Activated naive CD4-positive, alpha-beta T cell treated with anti-CD3 and anti-CD28 coated beads, Interleukin-2, amount 50 U/mL, for 72 hours (primary cell): ENCODE measurements around the gene ESD. TPM values are rescaled to one million over a fixed set of nuclear protein-coding genes. Genes with fewer than 3 reads are reported as not detected.
"Not testable (repeated sequence)": the region's sequence is repeated elsewhere in the genome, so short reads cannot be mapped to it uniquely, and the experiment has no call there.

ENCODE experiments used
- ATAC-seq, 2 donors: fragments of 150-1000 bp; cut with Tn5 transposase; 2 replicates each; pipeline ENCODE4 v1.10.0; 2021; ENCODE audit warnings: mild to moderate bottlenecking in 2 of 2, moderate library complexity in 2 of 2
- DNase-seq, 2 donors: peaks; one replicate each; pipeline ENCODE4 v3.0.0; 2021 to 2022; ENCODE audit warnings: low spot score in 2 of 2
- H3K27ac Mint-ChIP-seq, 2 donors: one replicate each; pipeline ENCODE4 v1.8.0; 2022; ENCODE audit warnings: mild to moderate bottlenecking in 2 of 2, mixed read lengths in 2 of 2
- H3K36me3 Mint-ChIP-seq, 2 donors: one replicate each; pipeline ENCODE4 v1.8.0; 2022; ENCODE audit warnings: mixed read lengths in 2 of 2
- H3K9me3 Mint-ChIP-seq, 2 donors: one replicate each; pipeline ENCODE4 v1.8.0; 2022; ENCODE audit warnings: mixed read lengths in 2 of 2
- total RNA-seq, 2 donors: library from RNA; stranded (reverse); gene quantifications; one replicate each; pipeline ENCODE4 v1.2.3, GENCODE V29; 2022

The ESD gene
- total RNA-seq, 2 donors from 2014 or later = 113 to 137 TPM

GRCh38 chr13:46757640-46758039 is 39.3 kb downstream of the ESD start:
- ATAC-seq (no peak), DNase-seq (no peak)
- Mint-ChIP-seq H3K36me3 (no peaks in the 10 kb centered on the region), H3K27ac (peak overlapping the region in 1 of 2 donors; percentile 14), H3K9me3 (no peaks in the 10 kb centered on the region)

- H3K27ac Mint-ChIP-seq = peak overlapping the region in 1 of 2 donors; percentile 14
- H3K9me3 Mint-ChIP-seq = no peaks in the 10 kb centered on the region
- ATAC-seq (no peak), DNase-seq (no peak)
- H3K36me3 Mint-ChIP-seq = peaks cover 0 to 3% of the 10 kb centered on the region in 2 donors
Measured at GRCh38 chr13:46756977-46757376, 40.0 kb downstream of the ESD start.

DNA sequence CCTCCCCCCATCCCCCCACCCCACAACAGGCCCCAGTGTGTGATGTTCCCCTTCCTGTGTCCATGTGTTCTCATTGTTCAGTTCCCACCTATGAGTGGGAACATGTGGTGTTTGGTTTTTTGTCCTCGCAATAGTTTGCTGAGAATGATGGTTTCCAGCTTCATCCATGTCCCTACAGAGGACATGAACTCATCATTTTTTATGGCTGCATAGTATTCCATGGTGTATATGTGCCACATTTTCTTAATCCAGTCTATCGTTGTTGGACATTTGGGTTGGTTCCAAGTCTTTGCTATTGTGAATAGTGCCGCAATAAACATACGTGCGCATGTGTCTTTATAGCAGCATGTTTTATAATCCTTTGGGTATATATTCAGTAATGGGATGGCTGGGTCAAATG is 41.5 kb downstream of the ESD start:
- H3K27ac Mint-ChIP-seq, ATAC-seq, DNase-seq, H3K9me3 Mint-ChIP-seq: not testable (repeated sequence)
- peaks cover 0 to 14% of the 10 kb centered on the region in 2 donors for H3K36me3 Mint-ChIP-seq

- DNase-seq = no peak
- no peaks in the 10 kb centered on the region for H3K9me3 Mint-ChIP-seq
- H3K27ac Mint-ChIP-seq = no peak overlapping the region
- H3K36me3 Mint-ChIP-seq = peaks cover 0 to 15% of the 10 kb centered on the region in 2 donors
- ATAC-seq = no peak
Measured at GRCh38 chr13:46754812-46755211, 42.1 kb downstream of the ESD start.

DNA sequence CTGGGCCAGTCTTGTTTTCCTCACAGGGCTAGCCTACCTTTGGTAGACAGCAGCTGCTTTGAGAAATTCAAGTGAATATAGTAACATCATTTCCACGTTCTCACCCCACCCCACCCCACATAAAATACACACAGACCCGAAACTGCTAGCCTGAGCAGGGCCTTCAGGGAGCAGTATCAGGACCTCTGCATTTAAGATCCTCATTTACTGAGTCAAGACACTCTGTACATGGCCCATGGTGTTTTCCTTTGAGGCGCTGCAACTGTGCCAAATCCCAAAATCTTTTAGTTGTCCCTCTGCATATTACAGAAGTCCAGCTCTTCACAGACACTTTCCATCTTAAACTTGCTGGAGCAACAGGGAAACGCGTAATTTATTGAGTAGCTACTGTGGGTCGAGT is 43.0 kb downstream of the ESD start:
- no peak for ATAC-seq
- no peak for DNase-seq
- Mint-ChIP-seq H3K27ac (no peak overlapping the region), H3K9me3 (no peaks in the 10 kb centered on the region), H3K36me3 (peaks cover 0 to 15% of the 10 kb centered on the region in 2 donors)

DNA sequence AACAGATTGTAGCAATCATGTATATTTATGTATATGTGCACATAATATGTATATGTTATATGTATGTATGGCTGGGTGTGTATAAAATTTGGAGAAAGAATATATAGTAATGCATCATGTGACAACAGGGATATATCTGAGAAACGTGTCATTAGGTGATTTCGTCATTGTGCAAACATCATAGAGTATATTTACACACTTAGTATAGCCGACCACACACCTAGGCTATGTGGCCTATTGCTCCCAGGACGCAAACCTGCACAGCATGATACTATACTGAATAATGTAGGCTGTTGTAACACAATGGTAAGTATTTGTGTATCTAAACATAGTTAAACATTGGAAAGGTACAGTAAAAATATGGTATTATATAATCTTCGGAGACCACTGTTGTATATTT is 43.8 kb downstream of the ESD start:
- Mint-ChIP-seq H3K9me3 (no peaks in the 10 kb centered on the region), H3K27ac (no peak overlapping the region), H3K36me3 (peaks cover 0 to 15% of the 10 kb centered on the region in 2 donors)
- DNase-seq (no peak), ATAC-seq (no peak)

GRCh38 chr13:46751811-46752635 is 44.9 kb downstream of the ESD start:
- ATAC-seq (peak; percentile 98 to 100), DNase-seq (peak; percentile 46 to 69)
- no peaks in the 10 kb centered on the region for H3K9me3 Mint-ChIP-seq
- H3K36me3 Mint-ChIP-seq = peaks cover 0 to 18% of the 10 kb centered on the region in 2 donors
- H3K27ac Mint-ChIP-seq = peak overlapping the region in 1 of 2 donors; percentile 44

DNA sequence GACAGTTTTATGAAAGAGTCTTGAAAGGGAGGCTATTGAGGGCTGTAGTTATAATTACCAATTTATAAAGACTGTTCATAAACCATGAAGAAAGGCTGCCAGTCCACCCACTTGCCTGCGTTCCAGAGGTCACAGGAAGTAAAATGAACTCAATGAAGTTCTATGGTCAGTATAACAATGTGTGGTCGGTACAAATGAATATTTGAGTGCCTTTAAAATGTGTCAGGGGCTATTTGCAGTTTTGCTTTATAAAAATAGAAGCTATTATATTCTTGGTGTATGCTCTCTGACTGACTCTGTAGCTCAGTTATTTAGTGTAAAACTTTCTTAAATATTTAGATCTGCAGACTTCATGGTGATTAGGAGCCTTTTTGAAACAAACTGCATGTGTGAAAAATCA is 47.0 kb downstream of the ESD start:
- H3K36me3 Mint-ChIP-seq = peaks cover 4 to 34% of the 10 kb centered on the region in 2 donors
- ATAC-seq (no peak), DNase-seq (no peak)
- no peaks in the 10 kb centered on the region for H3K9me3 Mint-ChIP-seq
- H3K27ac Mint-ChIP-seq = peak overlapping the region in 1 of 2 donors; percentile 44

GRCh38 chr13:46748300-46748699 is 48.7 kb downstream of the ESD start:
- Mint-ChIP-seq H3K36me3 (peaks cover 4 to 34% of the 10 kb centered on the region in 2 donors), H3K27ac (no peak overlapping the region), H3K9me3 (no peaks in the 10 kb centered on the region)
- ATAC-seq (no peak), DNase-seq (no peak)

DNA sequence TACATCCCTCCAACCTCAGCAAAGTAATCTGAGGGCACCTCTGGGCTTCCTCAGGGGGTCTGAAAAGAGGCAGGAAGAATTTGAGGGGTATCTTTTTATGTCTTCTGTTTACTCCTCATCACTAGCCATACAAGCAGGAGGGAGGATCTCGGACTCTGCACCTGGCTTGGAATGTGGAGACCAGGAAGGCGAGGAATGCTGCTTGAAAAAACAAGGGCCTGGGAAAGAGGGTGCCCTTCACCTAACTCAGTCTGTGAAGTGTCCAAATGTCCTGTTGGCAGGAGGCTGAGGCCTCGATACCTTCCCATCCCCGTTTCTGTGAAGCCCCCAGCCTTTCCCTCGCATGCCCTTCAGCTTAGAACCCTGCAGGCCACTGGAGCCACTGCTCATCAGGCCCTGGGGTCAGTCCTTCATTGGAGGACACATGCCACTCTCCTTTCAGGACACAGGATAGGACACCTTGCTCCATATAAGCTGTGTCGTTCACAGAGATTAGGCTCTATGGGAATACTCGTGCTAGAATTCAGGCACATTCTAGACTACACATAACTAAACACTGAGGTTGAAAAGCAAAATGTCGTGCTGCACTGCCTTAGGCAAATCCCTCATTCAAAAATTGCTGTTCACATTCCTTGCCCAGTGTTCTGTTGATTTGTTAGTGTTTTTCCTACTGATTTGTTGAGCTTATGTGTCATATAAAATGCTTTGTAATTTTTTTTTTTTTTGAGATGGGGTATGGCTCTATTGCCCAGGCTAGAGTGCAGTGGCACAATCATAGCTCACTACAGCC is 49.7 kb downstream of the ESD start:
- Mint-ChIP-seq H3K9me3 (no peaks in the 10 kb centered on the region), H3K36me3 (peaks cover 4 to 33% of the 10 kb centered on the region in 2 donors), H3K27ac (peak overlapping the region in 1 of 2 donors; percentile 68)
- ATAC-seq = no peak
- DNase-seq = no peak

DNA sequence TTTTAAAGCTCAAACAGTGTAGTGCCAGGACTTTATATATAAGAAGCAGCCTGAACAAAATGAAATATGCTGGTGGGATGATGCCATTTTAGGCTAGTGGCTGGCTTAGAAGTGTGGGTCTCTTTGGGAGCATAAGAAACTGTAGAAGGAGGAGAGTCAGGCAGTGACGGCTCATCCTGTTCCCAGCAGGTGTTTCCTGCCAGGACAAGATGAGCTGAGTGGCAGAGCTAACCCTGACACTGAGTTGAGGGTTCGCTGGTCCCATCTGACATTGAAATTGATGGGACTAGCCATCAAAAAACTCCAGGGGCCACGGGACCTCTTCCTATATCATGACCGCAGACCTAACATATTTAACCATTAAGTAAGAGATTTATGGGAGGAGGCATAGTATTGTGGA is 51.3 kb downstream of the ESD start:
- no peak for DNase-seq
- Mint-ChIP-seq H3K9me3 (no peaks in the 10 kb centered on the region), H3K36me3 (peaks cover 4 to 21% of the 10 kb centered on the region in 2 donors), H3K27ac (no peak overlapping the region)
- ATAC-seq = no peak

- H3K36me3 Mint-ChIP-seq = peaks cover 4 to 19% of the 10 kb centered on the region in 2 donors
- ATAC-seq (no peak), DNase-seq (no peak)
- no peaks in the 10 kb centered on the region for H3K9me3 Mint-ChIP-seq
- H3K27ac Mint-ChIP-seq = peak overlapping the region in 1 of 2 donors; percentile 17
Measured at GRCh38 chr13:46745062-46745461, 51.9 kb downstream of the ESD start.

DNA sequence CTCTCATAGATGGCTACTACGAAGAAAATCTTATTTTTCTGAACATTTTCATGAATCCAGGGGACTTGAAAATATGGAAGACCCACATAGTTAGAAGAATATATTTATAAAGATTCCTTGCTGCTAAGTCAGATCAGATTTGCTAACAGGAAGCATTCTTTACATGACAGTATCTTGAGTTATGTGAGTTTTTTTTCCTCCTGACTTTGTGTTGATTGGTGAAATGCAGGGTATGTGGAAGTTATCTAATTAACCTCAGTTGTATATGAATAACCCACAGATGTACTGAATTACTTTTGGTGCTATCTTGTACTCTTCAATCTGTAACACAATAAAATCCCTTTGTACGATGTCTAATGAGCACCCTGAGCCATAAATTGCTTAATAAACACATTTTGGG is 53.8 kb downstream of the ESD start:
- ATAC-seq (no peak), DNase-seq (no peak)
- no peak overlapping the region for H3K27ac Mint-ChIP-seq
- H3K9me3 Mint-ChIP-seq = no peaks in the 10 kb centered on the region
- peaks cover 4 to 19% of the 10 kb centered on the region in 2 donors for H3K36me3 Mint-ChIP-seq

DNA sequence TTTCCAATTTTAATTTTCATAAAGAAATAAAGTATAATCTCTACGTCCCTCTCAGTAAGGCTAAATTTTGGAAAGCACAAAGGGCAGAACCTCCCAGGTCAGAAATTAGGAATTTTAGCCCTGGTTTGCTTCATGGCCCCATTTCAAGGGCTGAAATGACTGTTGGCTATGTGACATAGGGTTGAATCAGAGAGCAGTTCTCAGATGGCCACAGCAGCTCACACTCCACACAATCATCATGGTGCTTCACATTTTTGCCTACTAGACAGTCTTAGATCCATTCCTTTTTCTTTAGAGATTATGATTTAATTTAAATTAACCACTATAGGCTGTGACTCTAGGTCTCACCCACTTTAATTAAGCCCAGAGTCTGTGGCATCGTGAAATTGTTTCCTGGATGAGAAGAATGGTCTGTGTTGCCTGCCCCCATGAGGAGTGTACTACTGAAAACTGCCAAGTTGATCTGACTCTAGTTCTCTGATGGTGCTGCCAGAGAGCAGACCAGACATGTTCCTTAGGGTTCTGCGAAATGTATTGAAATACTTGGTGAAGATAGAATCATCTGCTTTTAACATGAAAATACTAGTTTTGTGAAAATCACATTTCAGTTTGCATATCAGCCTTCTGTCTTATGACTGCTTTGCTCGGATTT is 57.4 kb downstream of the ESD start:
- ATAC-seq (no peak), DNase-seq (no peak)
- H3K9me3 Mint-ChIP-seq = no peaks in the 10 kb centered on the region
- H3K27ac Mint-ChIP-seq = no peak overlapping the region
- no peaks in the 10 kb centered on the region for H3K36me3 Mint-ChIP-seq

- Mint-ChIP-seq H3K36me3 (no peaks in the 10 kb centered on the region), H3K27ac (no peak overlapping the region), H3K9me3 (no peaks in the 10 kb centered on the region)
- ATAC-seq = no peak
- DNase-seq = no peak
Measured at GRCh38 chr13:46738766-46739165, 58.2 kb downstream of the ESD start.

DNA sequence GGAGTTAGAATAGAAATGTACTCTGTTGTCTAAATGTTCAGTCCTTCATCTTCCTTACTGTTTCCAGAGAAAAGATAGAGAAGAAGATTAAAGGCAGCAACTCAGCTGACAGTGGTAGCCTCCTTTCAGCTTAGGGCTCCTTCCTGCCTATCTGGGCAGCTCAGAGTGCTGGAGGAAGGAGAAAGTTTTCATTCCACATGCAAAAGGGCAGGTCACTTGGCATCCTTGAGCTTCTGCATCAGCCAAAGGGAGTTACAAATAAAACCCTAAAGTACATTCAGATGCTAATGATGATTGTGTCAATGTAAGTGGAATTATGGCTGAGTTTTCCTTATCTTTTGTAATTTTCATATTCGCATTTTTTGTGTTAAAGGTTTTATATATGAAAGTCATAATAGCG is 58.9 kb downstream of the ESD start:
- Mint-ChIP-seq H3K27ac (no peak overlapping the region), H3K36me3 (no peaks in the 10 kb centered on the region), H3K9me3 (no peaks in the 10 kb centered on the region)
- DNase-seq = no peak
- ATAC-seq = no peak
